Neural progenitor cell (in vitro differentiated cells): ENCODE measurements around the gene NRCAM.

Experiments
- EZH2 ChIP-seq: fragments of 200-600 bp; sonication (generic); IDR thresholded peaks from 2 replicates; pipeline ENCODE4 v1.6.1; 2017; ENCODE audit warnings: antibody characterized with exemption, mild to moderate bottlenecking, moderate library complexity
- TF ChIP-seq, protein P1 (sequence below): fragments of 200-600 bp; sonication (generic); IDR thresholded peaks from 2 replicates; pipeline ENCODE4 v1.5.1; 2017; ENCODE audit warnings: antibody characterized with exemption, mild to moderate bottlenecking

DNA sequence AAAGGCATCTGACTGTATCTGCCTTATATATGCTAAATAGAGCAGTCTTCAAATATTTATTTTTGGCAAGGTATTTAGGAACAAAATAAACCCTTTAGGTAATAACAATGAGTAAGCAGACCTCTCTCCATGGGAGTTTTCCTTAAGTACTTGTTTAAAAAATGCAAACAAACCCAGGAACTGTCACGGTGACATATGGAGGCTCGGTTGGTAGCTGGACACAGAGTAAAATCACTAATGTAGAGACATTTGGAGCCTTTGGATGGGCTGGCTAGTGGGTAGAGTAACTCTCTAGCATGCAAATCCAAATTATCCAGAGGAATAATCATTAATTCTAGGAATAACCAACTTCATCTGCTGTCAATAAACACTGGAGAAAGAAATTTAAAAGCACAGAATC, 254.5 kb downstream of the NRCAM start:
- TF ChIP-seq, protein P1, sequence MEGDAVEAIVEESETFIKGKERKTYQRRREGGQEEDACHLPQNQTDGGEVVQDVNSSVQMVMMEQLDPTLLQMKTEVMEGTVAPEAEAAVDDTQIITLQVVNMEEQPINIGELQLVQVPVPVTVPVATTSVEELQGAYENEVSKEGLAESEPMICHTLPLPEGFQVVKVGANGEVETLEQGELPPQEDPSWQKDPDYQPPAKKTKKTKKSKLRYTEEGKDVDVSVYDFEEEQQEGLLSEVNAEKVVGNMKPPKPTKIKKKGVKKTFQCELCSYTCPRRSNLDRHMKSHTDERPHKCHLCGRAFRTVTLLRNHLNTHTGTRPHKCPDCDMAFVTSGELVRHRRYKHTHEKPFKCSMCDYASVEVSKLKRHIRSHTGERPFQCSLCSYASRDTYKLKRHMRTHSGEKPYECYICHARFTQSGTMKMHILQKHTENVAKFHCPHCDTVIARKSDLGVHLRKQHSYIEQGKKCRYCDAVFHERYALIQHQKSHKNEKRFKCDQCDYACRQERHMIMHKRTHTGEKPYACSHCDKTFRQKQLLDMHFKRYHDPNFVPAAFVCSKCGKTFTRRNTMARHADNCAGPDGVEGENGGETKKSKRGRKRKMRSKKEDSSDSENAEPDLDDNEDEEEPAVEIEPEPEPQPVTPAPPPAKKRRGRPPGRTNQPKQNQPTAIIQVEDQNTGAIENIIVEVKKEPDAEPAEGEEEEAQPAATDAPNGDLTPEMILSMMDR = no peak
- TF ChIP-seq EZH2 = no peak
